ENCODE data around the gene TGFA.

DNA sequence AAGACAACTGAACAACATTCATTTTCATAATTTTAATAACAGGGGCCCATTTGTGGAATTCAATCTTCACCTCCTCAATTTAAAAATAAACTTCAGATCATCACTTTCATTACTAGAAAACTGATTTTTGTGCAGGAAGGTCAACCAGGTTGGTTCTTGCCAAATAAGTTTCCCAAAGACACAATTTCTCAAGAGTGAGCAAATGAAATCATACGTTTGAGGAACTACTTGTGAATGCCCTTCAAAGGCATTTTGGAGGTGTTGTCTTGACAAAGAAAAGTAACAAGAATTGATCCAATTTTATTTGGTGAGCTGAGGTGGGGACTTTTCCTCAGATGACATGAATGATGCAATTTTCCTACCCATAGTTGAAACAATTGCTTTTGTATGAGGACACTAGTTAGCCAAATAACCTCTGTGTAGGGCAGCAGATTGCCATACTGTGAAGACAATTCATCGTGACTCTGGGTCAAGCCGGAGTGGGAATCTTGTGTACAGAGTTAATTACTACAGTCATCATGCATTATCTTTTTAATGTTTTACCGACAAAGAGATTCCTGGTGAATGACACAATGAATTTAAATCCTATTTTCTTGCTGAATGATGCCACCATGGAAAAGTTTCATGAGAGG lies 121.8 kb downstream of the TGFA start:
- TF ChIP-seq CTCF (IDR thresholded peaks at IDR 0.05): no peak
- no peak for TF ChIP-seq POLR2AphosphoS5 (IDR thresholded peaks at IDR 0.05)

Data from esophagus muscularis mucosa (tissue), 3 donors.